Femur (tissue), 1 donor: ENCODE measurements around the gene CAMP.

Experiments
- DNase-seq: peaks from one replicate; pipeline ENCODE4 v3.0.0-alpha.2; 2017

The CAMP gene

DNA sequence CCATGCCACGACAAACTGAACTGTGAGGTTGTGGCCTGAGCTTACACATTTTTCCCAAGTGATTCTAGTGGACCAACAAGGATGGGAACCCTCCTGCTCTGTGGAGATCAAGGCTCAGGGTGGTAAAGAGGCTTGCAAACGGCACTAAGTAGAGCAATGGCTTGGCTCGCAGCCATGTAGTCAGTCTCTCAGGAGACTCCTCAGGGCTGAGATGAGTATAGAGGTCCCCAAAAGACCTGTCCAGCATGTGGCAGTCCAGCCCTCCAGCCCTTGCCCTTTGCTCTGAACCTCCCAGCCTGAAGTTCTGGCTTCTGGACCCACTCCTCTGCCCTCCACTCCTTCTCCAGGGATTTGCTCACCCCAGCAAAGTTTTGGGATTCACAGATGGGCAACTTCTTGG is 8.3 kb upstream of the CAMP start:
- DNase-seq: no peak

DNA sequence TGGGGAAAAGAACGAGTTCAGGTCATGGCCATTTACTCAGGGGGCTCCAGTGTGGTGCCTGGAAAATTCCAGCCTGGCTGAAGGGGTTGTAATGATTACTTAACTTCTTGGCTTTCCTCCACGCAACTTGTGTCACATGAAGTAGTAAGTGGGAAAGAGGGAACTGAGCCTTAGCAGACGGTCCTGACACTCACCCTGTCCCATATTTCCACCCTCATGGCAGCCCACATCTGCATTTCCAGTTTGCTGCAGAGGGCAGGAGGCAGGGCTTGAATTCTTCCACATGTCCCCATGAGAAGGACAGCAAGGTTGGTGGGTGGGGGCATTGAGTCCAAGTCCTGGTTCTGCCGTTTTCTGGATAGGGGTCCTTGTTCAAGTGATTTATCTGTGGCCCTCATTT is 7.8 kb upstream of the CAMP start:
- peak; percentile 48 for DNase-seq

DNA sequence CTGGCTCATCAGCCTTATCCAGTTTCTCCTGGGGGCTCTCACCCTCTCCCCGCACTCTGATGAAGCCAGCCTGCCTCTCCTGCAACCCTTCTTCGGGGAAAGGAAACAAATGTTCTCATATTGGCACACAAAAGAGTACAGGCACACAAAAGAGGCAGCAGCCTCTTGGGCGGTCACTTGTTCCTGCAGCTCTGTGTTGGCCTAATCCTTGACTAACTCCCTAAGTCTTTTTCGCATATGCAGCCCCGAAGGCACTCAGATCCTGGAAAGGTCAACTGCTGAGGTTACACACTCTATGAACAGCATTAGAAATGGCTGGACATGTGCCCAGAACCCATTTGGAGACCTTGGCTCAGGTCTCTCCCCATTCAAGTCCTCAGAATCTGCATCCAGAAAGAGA is 7.4 kb upstream of the CAMP start:
- no peak for DNase-seq

DNA sequence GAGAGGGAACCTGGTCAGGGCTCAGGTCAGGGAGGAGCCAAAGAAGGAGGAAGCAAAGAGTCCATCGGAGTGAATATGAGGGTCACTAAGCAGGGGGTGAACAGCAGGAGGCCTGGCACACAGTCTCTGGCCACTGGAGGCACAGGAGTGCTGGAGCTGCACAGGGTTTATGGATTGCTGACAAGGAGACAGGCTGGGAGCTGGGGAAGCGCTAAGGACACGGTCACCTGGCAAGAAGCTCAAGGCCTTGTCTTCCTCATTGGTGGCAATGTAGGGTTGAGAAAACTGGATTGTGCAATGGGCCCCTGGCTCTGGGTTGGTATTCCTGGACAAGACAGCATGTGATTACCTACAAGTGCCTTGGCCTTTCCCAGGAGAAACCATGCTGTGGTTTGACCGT is 5.8 kb upstream of the CAMP start:
- DNase-seq: no peak

DNA sequence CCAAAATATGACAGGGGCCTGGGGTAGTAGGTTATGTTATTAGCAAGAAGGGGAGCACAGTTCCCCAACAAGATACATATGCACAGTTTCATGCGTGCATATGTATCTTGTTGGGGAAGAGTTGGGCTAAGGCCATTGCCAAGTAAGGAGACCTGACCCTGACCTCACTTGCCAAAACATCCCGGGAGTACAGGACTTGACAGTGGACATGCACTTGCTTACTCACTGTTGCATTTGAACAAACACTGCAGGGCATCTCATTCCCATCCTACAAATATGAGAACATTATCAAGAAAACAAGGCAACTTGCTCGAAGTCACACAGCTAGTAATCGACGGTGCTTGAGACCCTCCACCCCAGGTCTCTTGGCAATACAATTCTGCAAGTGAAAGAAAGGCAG is 4.8 kb upstream of the CAMP start:
- no peak for DNase-seq

DNA sequence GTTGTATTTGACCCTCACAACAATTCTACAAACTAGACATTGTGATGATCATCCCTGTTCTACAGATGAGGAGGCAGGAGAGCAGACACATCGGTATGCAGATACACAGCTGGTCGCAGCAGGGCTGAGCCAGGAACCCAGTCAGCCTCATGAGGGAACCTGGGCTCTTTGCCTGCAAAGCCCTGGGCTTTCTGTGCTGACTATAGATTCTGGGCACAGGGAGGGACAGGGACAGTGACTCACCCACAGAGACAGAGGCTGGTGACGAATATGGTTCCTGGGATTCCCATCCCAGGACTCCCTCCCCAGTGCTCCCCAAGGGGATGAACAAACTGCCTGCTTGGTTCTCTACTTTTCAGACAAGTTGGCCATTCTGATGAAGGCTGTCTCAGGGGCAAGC is 3.8 kb upstream of the CAMP start:
- DNase-seq: no peak

DNA sequence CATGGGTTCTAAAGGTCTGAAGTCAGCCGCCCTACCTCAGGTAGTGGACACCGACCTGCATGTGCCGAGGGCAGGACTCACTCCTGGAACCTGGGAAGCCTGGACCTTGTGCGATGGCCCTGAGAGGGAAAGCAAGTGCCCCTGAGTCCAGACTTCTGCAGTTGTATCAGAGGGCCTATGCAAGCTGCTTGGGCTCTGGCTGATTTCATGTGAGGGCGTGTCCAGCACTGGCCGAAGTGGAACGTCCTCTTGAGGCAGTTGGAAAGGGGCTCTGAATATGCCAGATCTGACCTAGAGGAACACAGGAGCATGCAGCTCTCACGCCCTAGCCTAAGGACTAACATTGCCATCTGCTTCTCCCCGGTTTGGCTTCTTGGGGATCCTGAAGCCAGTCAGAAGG is 2.5 kb upstream of the CAMP start:
- DNase-seq: no peak

DNA sequence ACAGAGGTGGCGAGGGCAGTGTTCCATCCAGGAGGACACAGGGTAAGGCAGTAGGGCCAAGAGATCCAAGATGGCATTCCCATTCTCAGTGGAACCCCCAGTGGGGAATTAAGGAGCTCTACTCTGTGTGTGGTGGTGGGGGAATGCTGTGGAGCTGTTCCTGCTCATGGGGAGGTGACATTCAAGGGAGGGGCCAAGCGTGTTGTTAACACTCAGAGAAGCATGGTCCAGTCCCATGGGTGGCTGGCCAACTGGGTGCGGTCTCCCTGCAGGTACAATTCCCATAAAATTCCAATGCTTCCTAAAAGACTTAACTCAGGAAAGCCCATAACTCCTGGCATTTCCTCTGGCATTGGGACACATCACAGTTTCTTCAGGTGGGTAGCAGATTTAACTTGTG is 2.3 kb downstream of the CAMP start:
- no peak for DNase-seq

DNA sequence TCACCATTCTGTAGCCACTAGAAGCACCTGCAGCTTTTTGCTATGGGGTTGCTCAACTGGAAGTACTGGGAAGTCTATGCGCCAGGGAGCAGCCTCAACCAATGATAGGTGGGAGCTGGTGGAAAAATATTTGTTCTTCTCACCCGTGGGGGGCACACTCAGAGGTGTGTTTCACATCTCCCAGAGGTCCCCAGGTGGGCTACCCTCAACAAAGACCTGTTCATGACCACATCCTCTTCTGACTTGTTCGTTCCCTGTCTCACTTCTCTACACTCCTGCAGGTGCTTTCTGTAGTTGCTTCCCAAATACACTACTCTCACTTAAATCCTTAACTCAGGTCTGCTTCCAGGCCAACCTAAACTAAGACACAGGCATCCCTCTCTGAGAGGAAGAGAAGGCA is 3.6 kb downstream of the CAMP start:
- DNase-seq: no peak

DNA sequence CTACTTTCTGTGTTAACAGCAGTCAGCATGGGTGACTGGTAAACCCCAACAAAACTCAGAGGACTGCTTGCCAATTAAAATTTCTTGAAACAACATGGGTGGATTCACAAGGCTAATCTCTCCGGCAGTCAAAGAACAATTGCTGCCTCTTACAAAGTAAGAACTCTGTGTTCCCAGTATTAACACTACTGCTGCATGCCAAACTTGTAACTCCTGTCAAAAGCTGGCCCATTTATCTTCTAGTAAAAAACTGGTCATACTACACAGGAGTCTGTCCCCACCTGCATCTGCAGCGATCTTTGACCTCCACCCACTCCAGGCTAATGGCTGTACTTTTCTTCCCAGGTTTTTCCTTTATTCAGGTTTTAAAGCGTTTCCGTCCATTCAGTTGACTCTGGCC is 8.9 kb downstream of the CAMP start:
- no peak for DNase-seq

DNA sequence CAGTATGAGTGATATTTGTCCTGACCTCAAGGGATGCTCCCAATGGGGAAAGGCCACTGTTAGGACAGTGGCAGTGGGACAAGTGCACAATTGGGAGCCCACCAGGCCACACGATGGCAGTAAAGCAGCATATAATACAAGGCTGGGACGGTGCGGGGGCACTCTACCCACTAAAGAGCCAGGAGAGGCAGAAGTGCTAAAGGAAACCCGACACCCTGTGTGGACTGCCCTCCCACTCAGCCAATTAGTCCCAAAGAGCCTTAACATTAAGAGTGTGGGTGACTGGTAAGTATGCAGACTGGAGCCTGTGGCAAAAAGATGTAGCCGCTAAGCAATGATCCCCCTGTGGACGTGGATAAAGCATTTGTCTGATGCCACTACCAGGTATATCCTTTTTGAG is 9.4 kb downstream of the CAMP start:
- DNase-seq: peak; percentile 57

DNA sequence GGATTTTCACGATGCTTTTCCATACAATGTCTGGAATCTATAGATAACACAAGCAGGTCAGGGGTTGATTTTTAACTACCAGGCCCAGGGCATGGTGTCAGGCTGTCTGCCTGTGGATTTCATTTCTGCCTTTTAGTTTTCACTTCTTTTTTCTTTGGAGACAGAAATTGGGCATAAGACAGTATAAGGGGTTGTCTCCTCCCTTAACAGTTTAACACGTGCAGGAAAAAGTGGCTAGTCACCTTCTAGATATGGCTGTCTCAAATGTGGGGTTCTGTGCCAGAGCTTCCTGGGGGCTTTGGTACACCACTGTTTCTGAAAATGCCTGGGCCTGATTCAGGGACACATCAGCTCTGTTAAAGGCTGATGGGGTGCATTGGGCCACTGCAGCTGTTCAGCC is 10.2 kb downstream of the CAMP start:
- DNase-seq: no peak

DNA sequence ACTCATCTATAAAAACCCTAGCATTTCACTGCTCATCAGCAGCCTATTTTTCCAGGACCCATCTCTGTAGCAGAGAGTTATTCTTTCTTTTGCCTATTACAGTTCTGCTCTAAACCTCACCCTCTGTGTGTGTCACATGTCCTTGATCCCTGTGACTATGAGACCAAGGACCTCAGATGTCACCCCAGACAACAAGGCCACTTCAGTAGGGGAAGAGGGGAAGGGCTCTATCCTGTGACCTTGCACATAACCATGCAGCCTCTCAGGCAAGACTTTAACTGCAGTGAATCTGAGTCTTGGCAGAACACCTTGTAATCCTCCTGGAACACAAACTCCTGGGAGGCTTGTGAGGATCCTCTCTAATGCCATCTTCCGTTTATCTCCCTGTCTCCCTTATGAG is 13.2 kb downstream of the CAMP start:
- DNase-seq: no peak

DNA sequence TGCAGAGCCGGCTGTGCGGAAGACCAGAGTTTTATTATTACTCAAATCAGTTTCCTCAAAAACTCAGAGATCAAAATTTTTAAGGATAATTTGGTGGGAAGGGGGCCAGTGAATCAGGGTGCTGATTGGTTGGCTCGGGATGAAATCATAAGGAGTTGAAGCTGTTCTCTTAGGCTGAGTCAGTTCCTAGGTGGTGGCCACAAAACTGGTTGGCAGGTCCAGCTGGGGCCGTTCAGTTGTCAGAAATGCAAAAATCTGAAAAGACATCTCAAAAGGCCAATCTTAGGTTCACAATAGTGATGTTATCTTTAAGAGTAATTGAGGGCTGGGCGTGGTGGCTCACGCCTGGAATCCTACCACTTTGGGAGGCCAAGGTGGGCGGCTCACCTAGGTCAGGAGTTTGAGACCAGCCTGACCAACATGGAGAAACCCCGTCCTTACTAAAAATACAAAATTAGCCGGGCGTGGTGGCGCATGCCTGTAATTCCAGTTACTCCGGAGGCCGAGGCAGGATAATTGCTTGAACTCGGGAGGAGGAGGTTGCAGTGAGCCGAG is 15.3 kb downstream of the CAMP start:
- no peak for DNase-seq

DNA sequence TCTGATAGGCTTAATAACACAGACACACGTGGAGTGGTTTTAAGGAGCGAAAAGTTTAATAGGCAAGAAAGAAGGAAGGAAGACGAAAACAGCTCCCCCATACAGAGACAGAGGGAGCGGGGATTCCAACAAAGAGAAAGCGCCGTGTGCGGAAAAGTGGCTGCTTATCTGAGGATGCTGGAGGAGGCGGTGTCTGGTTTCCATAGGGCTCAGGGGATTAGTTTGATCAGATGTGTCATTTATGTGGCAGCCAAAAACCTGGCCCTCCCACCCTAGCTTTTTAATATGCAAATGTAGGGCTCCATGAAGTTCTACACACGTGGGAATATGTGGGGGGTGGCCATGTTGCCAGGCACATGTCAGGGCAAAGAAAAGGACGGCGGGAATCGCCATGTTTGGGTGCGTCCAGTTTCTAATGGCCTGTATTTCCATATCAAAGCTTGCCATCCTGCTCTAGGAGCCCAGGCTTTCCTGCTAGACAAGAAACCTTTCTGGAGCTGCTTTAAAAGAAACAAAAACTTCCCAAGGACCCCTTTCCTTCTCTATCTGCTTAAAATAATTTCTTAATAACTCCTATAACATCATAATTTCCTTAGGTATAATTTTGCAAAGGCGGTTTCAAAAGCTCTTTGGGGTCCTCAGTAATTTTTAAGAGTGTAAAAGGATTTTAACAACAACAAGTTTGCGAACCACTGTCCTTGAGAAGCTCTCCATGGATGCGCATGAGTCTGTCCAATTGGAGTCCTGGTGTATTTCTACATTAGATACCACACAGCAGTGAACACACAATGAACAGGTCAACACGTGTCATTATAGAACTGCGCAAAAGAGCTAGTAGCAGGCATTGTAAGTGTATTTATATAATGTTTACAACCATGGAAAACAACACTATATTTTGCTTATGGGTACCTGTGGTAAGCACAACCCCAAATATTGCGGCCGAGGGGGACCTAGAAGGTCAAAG is 17.0 kb downstream of the CAMP start:
- no peak for DNase-seq

DNA sequence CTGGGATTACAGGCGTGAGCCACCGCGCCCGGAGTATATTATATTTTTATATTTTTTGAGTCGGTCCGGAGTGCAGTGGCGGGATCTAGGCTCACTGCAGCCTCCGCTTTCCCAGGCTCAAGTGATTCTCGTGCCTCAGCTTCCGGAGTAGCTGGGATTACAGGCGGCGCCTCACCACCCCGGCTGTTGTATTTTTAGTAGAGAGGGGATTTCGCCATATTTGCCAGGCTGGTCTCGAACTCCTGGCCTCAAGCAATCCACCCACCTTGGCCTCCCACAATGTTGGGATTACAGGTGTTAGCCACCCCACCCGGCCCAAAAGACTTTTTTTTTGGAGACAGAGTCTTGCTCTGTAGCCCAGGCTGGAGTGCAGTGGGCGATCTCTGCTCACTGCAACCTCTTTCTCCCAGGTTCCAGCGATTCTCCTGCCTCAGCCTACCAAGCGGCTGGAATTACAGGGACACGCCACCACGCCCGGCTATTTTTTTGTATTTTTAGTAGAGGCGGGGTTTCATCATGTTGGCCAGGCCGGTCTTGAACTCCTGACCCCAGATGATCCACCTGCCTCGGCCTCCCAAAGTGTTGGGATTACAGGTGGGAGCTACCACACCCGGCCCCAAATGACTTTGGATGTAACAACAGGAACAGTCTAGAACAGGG is 18.6 kb downstream of the CAMP start:
- DNase-seq: no peak

DNA sequence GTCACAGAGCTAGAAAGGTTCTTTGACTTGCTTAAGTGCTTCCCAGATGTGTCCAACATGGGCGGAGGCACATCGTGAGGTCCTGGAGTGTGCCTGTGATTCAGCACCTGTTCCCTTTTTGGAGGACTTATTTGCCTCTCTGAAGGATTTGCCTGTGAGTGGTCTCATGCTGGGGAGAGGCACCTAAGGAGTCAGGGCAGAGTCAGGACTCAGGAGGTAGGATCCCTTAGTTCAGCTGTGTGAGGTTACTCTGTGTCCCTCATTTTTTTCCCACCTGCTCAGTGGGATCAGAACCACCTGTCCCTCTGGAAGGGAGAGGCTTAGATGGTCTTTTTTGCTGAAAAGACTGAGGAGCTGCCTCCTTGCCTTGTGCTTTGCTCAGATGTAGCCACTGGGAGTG is 20.6 kb downstream of the CAMP start:
- no peak for DNase-seq

DNA sequence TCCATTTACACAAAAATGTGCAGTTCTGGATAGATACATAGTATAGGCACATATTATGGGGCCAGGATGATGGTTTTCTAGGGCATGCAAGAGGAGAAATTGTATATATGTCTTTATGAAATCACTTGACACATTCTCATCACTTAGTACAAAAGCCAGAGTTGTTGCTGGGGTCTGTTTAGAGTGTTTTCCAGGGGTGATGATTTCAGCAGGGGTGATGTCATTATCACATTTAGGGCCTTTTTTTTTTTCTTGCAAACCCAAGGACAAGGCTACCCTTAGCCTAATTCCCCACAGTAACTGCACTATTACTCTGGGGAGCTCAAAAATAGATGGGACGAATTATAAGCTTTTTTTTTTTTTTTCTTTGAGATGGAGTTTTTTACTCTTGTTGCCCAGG is 21.2 kb downstream of the CAMP start:
- DNase-seq: no peak

DNA sequence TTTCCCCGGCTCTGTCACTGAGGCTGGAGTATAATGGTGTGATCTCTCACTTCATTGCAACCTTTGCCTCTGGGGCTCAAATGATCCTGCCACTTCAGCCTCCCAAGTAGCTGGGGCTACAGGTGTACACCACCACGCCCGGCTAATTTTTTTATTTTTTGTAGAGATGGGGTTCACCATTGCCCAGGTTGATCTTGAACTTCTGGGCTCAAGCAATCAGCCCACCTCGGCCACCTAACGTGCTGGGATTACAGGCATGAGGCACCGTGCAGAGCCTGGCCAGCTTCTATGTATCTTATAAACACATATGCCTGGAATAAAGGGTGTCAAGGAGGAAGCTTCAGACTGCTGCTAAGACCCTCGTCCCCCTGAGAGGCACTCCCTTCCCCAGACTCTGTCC is 21.8 kb downstream of the CAMP start:
- DNase-seq: no peak

DNA sequence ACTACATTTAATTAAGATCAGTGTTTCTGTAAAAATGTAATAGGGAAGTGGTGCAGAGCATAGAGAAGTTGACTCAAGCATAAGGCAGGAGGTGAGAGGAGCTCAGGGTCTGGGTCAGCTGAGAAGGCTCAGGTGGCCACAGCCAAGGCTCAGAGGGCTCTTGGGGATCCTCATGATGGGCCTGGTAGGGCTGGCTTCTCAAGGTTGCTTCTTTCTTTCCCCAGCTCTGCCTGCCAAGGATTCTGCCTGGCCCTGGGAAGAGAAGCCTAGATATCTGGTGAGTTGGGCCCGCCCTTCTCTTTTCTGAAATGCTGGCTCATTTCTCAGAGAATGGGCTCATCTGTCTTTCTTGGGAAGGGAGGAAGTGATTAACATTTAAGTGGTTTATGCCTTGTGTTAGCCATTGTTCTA is 24.1 kb downstream of the CAMP start:
- DNase-seq: no peak

DNA sequence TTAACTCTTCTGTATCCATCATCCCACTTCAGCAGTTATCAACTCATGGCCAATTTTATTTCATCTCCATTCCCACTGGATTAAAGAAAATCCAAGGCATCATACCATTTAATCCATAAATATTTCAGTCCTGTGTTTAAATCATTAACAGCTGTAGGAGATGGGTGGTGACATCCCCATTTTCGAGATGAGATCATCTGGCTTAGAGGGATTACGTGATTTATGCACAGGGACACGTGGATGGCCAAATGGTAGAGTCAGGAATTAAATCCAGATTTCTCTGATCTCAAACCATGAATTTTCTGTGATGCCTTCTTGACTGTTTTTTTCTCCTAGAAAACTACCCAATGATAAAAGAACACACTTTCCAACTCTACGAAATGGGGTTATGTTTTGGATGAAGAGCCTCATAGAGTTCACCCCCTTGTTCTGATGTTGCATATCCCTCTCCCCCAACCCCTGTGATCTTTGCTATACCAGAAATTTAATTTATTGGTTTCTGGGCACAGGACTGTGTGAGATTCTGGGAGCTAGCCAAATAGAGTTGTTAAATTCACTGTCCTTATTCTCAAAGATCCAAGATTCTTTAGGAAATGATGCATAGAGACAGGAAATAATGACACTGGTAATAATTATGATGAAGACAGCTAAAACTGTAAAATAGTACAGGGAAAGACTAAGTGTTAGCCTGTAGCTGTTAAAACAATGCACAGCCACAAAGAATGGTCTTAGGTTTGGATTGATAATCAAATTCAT is 25.0 kb downstream of the CAMP start:
- no peak for DNase-seq

DNA sequence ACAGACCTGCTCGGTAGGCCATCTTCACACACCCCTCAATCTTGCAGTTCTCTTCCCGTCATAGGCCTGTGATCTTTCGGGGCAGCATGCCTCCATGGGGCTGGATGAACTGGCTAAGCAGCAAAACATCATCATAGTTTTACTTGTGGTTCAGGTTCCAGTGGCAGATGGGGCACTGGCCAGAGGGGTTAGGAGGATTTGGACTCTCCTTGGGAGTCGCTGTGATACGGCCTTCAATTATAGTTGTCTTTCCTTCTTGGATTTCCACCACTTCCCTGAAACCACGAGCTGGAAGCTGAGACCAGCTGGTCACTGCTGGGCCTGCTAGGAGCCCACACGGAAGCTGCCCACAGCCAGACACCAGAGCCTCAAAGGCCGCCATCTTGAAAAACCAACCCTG is 33.3 kb downstream of the CAMP start:
- no peak for DNase-seq

DNA sequence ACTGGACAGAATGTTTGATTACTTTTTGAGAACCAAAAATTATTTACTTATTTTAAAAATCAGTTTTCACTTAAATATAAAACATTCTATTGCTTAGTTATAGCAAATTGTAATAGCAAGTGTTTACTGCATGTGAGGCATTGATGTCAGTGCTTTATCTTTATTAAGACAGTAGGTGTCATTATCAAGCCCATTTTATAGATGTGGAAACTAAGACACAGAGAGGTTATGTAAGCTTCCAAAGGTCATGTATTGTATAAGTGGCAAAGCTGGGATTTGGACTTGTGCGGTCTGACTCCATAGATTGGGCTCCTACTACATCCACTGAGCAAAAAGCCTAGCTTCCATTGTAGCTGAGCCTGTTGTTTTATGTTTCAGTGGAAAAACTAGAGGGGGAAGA is 35.2 kb downstream of the CAMP start:
- DNase-seq: no peak

DNA sequence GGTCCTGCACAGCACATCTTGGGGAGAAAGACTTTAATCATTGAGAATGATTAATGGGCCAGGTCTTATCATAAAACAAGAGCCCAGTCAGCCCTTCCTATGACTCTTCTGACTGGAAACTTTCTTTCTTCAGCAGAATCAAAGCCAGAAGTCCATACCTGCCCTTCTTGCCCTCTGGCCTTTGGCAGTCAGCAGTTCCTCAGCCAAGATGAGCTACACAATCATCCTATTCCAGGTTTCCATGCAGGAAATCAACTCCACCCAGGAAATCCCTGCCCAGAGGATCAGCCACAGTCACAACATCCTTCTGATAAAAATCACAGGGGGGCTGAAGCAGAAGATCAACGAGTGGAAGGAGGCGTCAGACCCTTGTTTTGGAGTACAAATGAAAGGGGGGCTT is 44.5 kb downstream of the CAMP start:
- no peak for DNase-seq
